ENCODE data around the gene SIRT5. TPM values are rescaled to one million over a fixed set of nuclear protein-coding genes. Genes with fewer than 3 reads are reported as not detected.
A peak's percentile ranks its signal among the peaks of the same experiment; 100 is the strongest.

Gene SIRT5
- total RNA-seq, 2 donors from 2014 or later: 13.3 to 13.7 TPM

DNA sequence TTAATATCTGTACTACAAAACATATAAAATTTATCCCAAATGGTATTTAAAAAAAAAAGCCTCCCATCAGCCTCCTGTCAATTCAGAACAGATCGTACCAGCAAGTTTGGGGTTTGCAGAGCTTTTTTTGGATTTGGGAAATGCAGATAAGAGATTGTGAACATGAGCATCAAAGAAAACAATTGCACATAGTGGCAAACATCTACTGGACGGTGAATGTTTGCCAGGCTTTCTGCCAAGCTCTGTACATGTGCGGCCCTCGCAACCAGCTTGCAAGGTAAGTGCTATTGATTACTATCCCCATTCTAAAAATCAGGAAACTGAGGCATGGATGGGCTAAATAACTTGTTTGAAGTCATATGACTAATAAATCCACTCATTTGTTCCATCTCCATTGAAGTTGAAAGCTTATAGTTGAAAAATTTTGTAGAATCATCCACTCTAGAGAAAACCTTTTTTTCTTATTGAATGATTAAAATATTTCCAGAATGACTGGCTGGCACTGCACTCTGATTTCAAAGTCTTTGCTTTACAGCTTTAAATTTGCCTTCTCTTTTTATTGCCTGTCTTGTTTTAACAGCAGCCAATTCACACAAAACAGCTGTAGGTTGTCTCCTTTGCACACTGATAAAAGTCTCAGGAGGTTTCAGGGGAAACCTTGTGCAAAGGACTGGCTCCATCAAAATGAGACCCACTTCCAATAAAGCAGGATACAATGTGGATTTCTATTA, 37.4 kb upstream of the SIRT5 start:
- Histone ChIP-seq H3K27me3 (no peaks in the 10 kb centered on the region), H3K4me1 (no peaks in the 10 kb centered on the region), H3K36me3 (no peaks in the 10 kb centered on the region), H3K9ac (ENCODE audit: low read depth in 2 of 2, low read length in 2 of 2) (no peak overlapping the region), H3K9me3 (no peaks in the 10 kb centered on the region), H3K27ac (no peak overlapping the region), H3K4me3 (no peak overlapping the region)
- TF ChIP-seq, protein P1, sequence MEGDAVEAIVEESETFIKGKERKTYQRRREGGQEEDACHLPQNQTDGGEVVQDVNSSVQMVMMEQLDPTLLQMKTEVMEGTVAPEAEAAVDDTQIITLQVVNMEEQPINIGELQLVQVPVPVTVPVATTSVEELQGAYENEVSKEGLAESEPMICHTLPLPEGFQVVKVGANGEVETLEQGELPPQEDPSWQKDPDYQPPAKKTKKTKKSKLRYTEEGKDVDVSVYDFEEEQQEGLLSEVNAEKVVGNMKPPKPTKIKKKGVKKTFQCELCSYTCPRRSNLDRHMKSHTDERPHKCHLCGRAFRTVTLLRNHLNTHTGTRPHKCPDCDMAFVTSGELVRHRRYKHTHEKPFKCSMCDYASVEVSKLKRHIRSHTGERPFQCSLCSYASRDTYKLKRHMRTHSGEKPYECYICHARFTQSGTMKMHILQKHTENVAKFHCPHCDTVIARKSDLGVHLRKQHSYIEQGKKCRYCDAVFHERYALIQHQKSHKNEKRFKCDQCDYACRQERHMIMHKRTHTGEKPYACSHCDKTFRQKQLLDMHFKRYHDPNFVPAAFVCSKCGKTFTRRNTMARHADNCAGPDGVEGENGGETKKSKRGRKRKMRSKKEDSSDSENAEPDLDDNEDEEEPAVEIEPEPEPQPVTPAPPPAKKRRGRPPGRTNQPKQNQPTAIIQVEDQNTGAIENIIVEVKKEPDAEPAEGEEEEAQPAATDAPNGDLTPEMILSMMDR (IDR thresholded peaks at IDR 0.05): no peak
- intact Hi-C loops (cut with DNase I): loop anchor here (10.0 kb wide), 2 partner anchors 152 to 632 kb away; no protein-coding TSS in a partner anchor
- no peak for DNase-seq

GRCh38 chr6:13537527-13537897, 36.9 kb upstream of the SIRT5 start:
- no peaks in the 10 kb centered on the region for H3K9me3 ChIP-seq
- H3K4me3 ChIP-seq: no peak overlapping the region
- H3K9ac ChIP-seq (ENCODE audit: low read depth in 2 of 2, low read length in 2 of 2): no peak overlapping the region
- intact Hi-C loops (cut with DNase I): loop anchor here (10.0 kb wide), 2 partner anchors 153 to 633 kb away; no protein-coding TSS in a partner anchor
- no peaks in the 10 kb centered on the region for H3K4me1 ChIP-seq
- H3K36me3 ChIP-seq: no peaks in the 10 kb centered on the region
- no peak for DNase-seq
- no peaks in the 10 kb centered on the region for H3K27me3 ChIP-seq
- TF ChIP-seq, protein P1 (IDR thresholded peaks at IDR 0.05): no peak
- no peak overlapping the region for H3K27ac ChIP-seq

DNA sequence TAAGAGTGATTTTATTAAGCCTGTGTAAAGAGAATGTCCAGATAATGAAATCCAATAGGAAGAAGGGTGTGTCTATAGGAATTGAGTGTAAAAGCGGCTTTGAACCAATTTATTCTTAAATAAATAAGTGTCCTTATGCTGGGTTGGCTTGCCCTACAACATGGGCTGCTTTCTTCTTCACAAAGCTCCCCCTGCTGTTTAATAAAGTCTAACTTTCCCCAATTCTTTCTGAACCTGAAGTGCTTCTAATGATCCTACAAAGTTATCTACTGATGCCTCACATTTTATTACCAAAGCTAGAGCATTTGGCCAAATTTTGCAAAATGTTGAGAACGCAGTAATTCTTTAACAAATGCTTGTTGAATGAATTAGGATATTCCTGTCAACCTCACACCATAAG, 36.3 kb upstream of the SIRT5 start:
- H3K4me1 ChIP-seq: no peaks in the 10 kb centered on the region
- TF ChIP-seq, protein P1 (IDR thresholded peaks at IDR 0.05): peak; percentile 29
- intact Hi-C loops (cut with DNase I): loop anchor here (2.0 to 10.0 kb wide), 3 partner anchors 153 to 633 kb away; no protein-coding TSS in a partner anchor

GRCh38 chr6:13538600-13538999, 35.8 kb upstream of the SIRT5 start:
- intact Hi-C loops (cut with DNase I): loop anchor here (2.0 to 10.0 kb wide), 3 partner anchors 154 to 634 kb away; no protein-coding TSS in a partner anchor
- H3K27me3 ChIP-seq: no peaks in the 10 kb centered on the region
- no peaks in the 10 kb centered on the region for H3K4me1 ChIP-seq
- H3K36me3 ChIP-seq: no peaks in the 10 kb centered on the region
- TF ChIP-seq, protein P1 (IDR thresholded peaks at IDR 0.05): no peak
- no peaks in the 10 kb centered on the region for H3K9me3 ChIP-seq
- no peak overlapping the region for H3K4me3 ChIP-seq
- DNase-seq: no peak
- no peak overlapping the region for H3K9ac ChIP-seq (ENCODE audit: low read depth in 2 of 2, low read length in 2 of 2)
- no peak overlapping the region for H3K27ac ChIP-seq

More for the DNA sequence above, 36.3 kb upstream of the SIRT5 start:
- no peak overlapping the region for H3K9ac ChIP-seq (ENCODE audit: low read depth in 2 of 2, low read length in 2 of 2)
- H3K4me3 ChIP-seq: no peak overlapping the region
- H3K27me3 ChIP-seq: no peaks in the 10 kb centered on the region
- no peak for DNase-seq
- no peaks in the 10 kb centered on the region for H3K9me3 ChIP-seq
- H3K36me3 ChIP-seq: no peaks in the 10 kb centered on the region
- no peak overlapping the region for H3K27ac ChIP-seq

- no peak for DNase-seq
- Histone ChIP-seq H3K9me3 (no peaks in the 10 kb centered on the region), H3K9ac (ENCODE audit: low read depth in 2 of 2, low read length in 2 of 2) (no peak overlapping the region), H3K4me3 (no peak overlapping the region), H3K4me1 (no peaks in the 10 kb centered on the region), H3K27me3 (no peaks in the 10 kb centered on the region), H3K27ac (no peak overlapping the region), H3K36me3 (no peaks in the 10 kb centered on the region)
- intact Hi-C loops (cut with DNase I): loop anchor here (2.0 to 10.0 kb wide), 3 partner anchors 155 to 635 kb away; no protein-coding TSS in a partner anchor
- TF ChIP-seq, protein P1 (IDR thresholded peaks at IDR 0.05): no peak
Measured at GRCh38 chr6:13539572-13539971, 34.8 kb upstream of the SIRT5 start.
